GM23338 (cell line): Measurements from ENCODE around the gene NOTCH1. TPM values are rescaled to one million over a fixed set of nuclear protein-coding genes. Genes with fewer than 3 reads are reported as not detected.
A peak's percentile ranks its signal among the peaks of the same experiment; 100 is the strongest.

ENCODE experiments used
- ATAC-seq: fragments of 200-7000 bp; cut with Tn5 transposase; 3 replicates; pipeline ENCODE4 v1.9.1; 2020
- DNase-seq: peaks from one replicate; pipeline ENCODE4 v3.0.0-alpha.2; 2015; ENCODE audit warnings: low spot score
- H2AFZ ChIP-seq: fragments of 200-600 bp; sonication (generic); 2 replicates; pipeline ENCODE4 v1.8.0; 2016; ENCODE audit warnings: antibody characterized with exemption, mild to moderate bottlenecking, moderate library complexity
- H3F3A ChIP-seq: fragments of 200-600 bp; sonication (generic); replicated peaks from 2 replicates; pipeline ENCODE4 v1.8.0; 2017; ENCODE audit warnings: antibody characterized with exemption, mixed run types, low read depth
- H3K27ac ChIP-seq: fragments of 200-600 bp; sonication (generic); 2 replicates; pipeline ENCODE4 v1.6.1; 2016; ENCODE audit warnings: low read depth
- H3K27me3 ChIP-seq: fragments of 200-600 bp; sonication (generic); 2 replicates; pipeline ENCODE4 v1.8.0; 2016; ENCODE audit warnings: mild to moderate bottlenecking, mixed run types, moderate library complexity; ENCODE audit not compliant: insufficient read depth
- H3K36me3 ChIP-seq: fragments of 200-600 bp; sonication (generic); 2 replicates; pipeline ENCODE4 v1.8.0; 2016; ENCODE audit warnings: mild to moderate bottlenecking; ENCODE audit not compliant: insufficient read depth
- H3K4me1 ChIP-seq: fragments of 200-600 bp; sonication (generic); 2 replicates; pipeline ENCODE4 v1.8.0; 2016; ENCODE audit warnings: mild to moderate bottlenecking, moderate library complexity; ENCODE audit not compliant: insufficient read depth
- H3K4me2 ChIP-seq: fragments of 200-600 bp; sonication (generic); 2 replicates; pipeline ENCODE4 v1.7.1; 2017; ENCODE audit warnings: mixed run types
- H3K4me3 ChIP-seq: fragments of 200-600 bp; sonication (generic); 2 replicates; pipeline ENCODE4 v1.6.1; 2016; ENCODE audit warnings: mixed run types
- H3K79me2 ChIP-seq: fragments of 200-600 bp; sonication (generic); replicated peaks from 2 replicates; pipeline ENCODE4 v1.8.0; 2017; ENCODE audit warnings: mild to moderate bottlenecking; ENCODE audit not compliant: insufficient read depth
- H3K9me2 ChIP-seq: fragments of 200-600 bp; sonication (generic); 2 replicates; pipeline ENCODE4 v1.8.0; 2017; ENCODE audit not compliant: insufficient read depth
- H4K20me1 ChIP-seq: fragments of 200-600 bp; sonication (generic); replicated peaks from 2 replicates; pipeline ENCODE4 v1.8.0; 2017; ENCODE audit warnings: mild to moderate bottlenecking; ENCODE audit not compliant: insufficient read depth
- H3K27ac Mint-ChIP-seq: 2 replicates; pipeline ENCODE4 v1.8.0; 2020; ENCODE audit warnings: inconsistent platforms, mild to moderate bottlenecking, moderate library complexity, mixed read lengths
- H3K27me3 Mint-ChIP-seq: 3 replicates; pipeline ENCODE4 v1.8.0; 2022; ENCODE audit warnings: low read depth, mild to moderate bottlenecking, moderate library complexity, mixed read lengths, inconsistent platforms; ENCODE audit not compliant: insufficient read depth, poor library complexity
- H3K36me3 Mint-ChIP-seq: 3 replicates; pipeline ENCODE4 v1.8.0; 2021; ENCODE audit warnings: low read depth, mild to moderate bottlenecking, inconsistent platforms, moderate library complexity, mixed read lengths
- H3K4me1 Mint-ChIP-seq: 3 replicates; pipeline ENCODE4 v1.8.0; 2020; ENCODE audit warnings: mild to moderate bottlenecking, inconsistent platforms, mixed read lengths
- H3K4me3 Mint-ChIP-seq: 3 replicates; pipeline ENCODE4 v1.8.0; 2021; ENCODE audit warnings: moderate library complexity, mild to moderate bottlenecking, inconsistent platforms, mixed read lengths
- H3K9me3 Mint-ChIP-seq: 3 replicates; pipeline ENCODE4 v1.8.0; 2020; ENCODE audit warnings: moderate library complexity, mild to moderate bottlenecking, inconsistent platforms, mixed read lengths
- CREB1 ChIP-seq: fragments of 250-450 bp; sonication (Bioruptor Pico); IDR thresholded peaks from 2 replicates; pipeline ENCODE4 v1.5.0; 2020; ENCODE audit warnings: low read depth, mild to moderate bottlenecking, moderate library complexity
- CTCF ChIP-seq, 2 experiments: fragments of 200-600 bp in 1 of 2; sonication (generic) in 1 of 2; conservative IDR thresholded peaks; 2 replicates each; pipeline versions ENCODE4 v1.5.1 to v1.6.1; 2016 to 2017; ENCODE audit warnings: antibody characterized with exemption in 2 of 2, low read depth in 2 of 2, mild to moderate bottlenecking in 2 of 2, moderate library complexity in 1 of 2
- ETS1 ChIP-seq: IDR thresholded peaks from 2 replicates; pipeline ENCODE4 v1.6.1; 2016; ENCODE audit warnings: antibody characterized with exemption
- EZH2 ChIP-seq: fragments of 200-600 bp; sonication (generic); IDR thresholded peaks from one replicate; pipeline ENCODE4 v1.8.0; 2017; ENCODE audit warnings: antibody characterized with exemption, mild to moderate bottlenecking, low read depth; ENCODE audit not compliant: unreplicated experiment
- EZH2phosphoT487 ChIP-seq: fragments of 200-600 bp; sonication (generic); IDR thresholded peaks from one replicate; pipeline ENCODE4 v1.8.1; 2018; ENCODE audit warnings: antibody characterized with exemption; ENCODE audit not compliant: unreplicated experiment
- JUNB ChIP-seq: IDR thresholded peaks from one replicate; pipeline ENCODE4 v1.6.1; 2016; ENCODE audit warnings: antibody characterized with exemption; ENCODE audit not compliant: unreplicated experiment
- NANOG ChIP-seq: IDR thresholded peaks from 2 replicates; pipeline ENCODE4 v1.6.1; 2016; ENCODE audit warnings: antibody characterized with exemption, borderline replicate concordance
- POLR2AphosphoS5 ChIP-seq: IDR thresholded peaks from 2 replicates; pipeline ENCODE4 v1.6.1; 2016; ENCODE audit warnings: antibody characterized with exemption, low read depth
- REST ChIP-seq: IDR thresholded peaks from one replicate; pipeline ENCODE4 v1.6.1; 2018; ENCODE audit warnings: antibody characterized with exemption; ENCODE audit not compliant: unreplicated experiment
- STAT1 ChIP-seq: IDR thresholded peaks from one replicate; pipeline ENCODE4 v1.6.1; 2016; ENCODE audit warnings: antibody characterized with exemption; ENCODE audit not compliant: unreplicated experiment
- ZNF114 ChIP-seq: fragments of 250-450 bp; sonication (Bioruptor Pico); IDR thresholded peaks from 2 replicates; pipeline ENCODE4 v1.5.0; 2020; ENCODE audit warnings: mild to moderate bottlenecking, moderate library complexity
- ZNF331 ChIP-seq: fragments of 250-450 bp; sonication (Bioruptor Pico); IDR thresholded peaks from 2 replicates; pipeline ENCODE4 v1.5.0; 2020; ENCODE audit warnings: low read depth, mild to moderate bottlenecking, moderate library complexity
- polyA plus RNA-seq: library from polyadenylated mRNA; unstranded; fragments of >200 nt; fragmentation: Nextera tagmentation; extraction: Ambion mirVana; gene quantifications from 2 replicates; pipeline ENCODE4 v1.2.1, GENCODE V29; 2016
- total RNA-seq: library from RNA; depleted of rRNA; stranded (reverse); fragments of >200 nt; shearing (Covaris generic); gene quantifications from 2 replicates; pipeline ENCODE4 v1.2.3, GENCODE V29; 2014

Gene NOTCH1
- total and polyA plus RNA-seq, 2 experiments from 2014 or later: 9.9 to 97.2 TPM

GRCh38 chr9:136513191-136513590, 32.7 kb downstream of the NOTCH1 start:
- ATAC-seq (peak; percentile 12), DNase-seq (no peak)
- Mint-ChIP-seq H3K9me3 (no peaks in the 10 kb centered on the region), H3K4me1 (no peaks in the 10 kb centered on the region), H3K36me3 (peaks cover 33% of the 10 kb centered on the region), H3K4me3 (no peak overlapping the region), H3K27ac (no peak overlapping the region), H3K27me3 (peaks cover 5% of the 10 kb centered on the region)
- Histone ChIP-seq H3K4me3 (no peak overlapping the region), H3K27ac (no peak overlapping the region), H4K20me1 (no peaks in the 10 kb centered on the region; the same call in 1 of the 2 replicates), H3K27me3 (no peaks in the 10 kb centered on the region), H3K79me2 (no peaks in the 10 kb centered on the region), H3F3A (0 out of 2 replicates have a peak, but pooled peaks cover 2% of the 10 kb centered on the region), H3K4me2 (no peak overlapping the region), H2AFZ (no peak overlapping the region), H3K4me1 (no peaks in the 10 kb centered on the region), H3K36me3 (peaks cover 7% of the 10 kb centered on the region; the same call in 1 of the 2 replicates), H3K9me2 (no peaks in the 10 kb centered on the region)
- TF ChIP-seq ZNF114 (CRISPR knock-in tag): no peak
- no peak for TF ChIP-seq EZH2phosphoT487
- TF ChIP-seq NANOG: no peak
- no peak for TF ChIP-seq EZH2
- TF ChIP-seq POLR2AphosphoS5: no peak

- peaks cover 10% of the 10 kb centered on the region; the same call in 1 of the 2 replicates for H3K36me3 ChIP-seq
- 0 out of 2 replicates have a peak, but pooled peaks cover 2% of the 10 kb centered on the region for H3F3A ChIP-seq
- no peaks in the 10 kb centered on the region; the same call in 1 of the 2 replicates for H4K20me1 ChIP-seq
- no peaks in the 10 kb centered on the region for H3K79me2 ChIP-seq
- ATAC-seq (peak; percentile 75), DNase-seq (peak; percentile 39)
- peaks cover 5% of the 10 kb centered on the region for H3K27me3 Mint-ChIP-seq
- H3K4me3 ChIP-seq: no peak overlapping the region
- no peak overlapping the region for H3K27ac Mint-ChIP-seq
- no peak overlapping the region for H2AFZ ChIP-seq
- H3K27ac ChIP-seq: no peak overlapping the region
- H3K9me3 Mint-ChIP-seq: no peaks in the 10 kb centered on the region
- no peaks in the 10 kb centered on the region for H3K4me1 ChIP-seq
- H3K4me2 ChIP-seq: no peak overlapping the region
- no peaks in the 10 kb centered on the region for H3K27me3 ChIP-seq
- H3K4me1 Mint-ChIP-seq: no peaks in the 10 kb centered on the region
- peaks cover 37% of the 10 kb centered on the region for H3K36me3 Mint-ChIP-seq
- no peaks in the 10 kb centered on the region for H3K9me2 ChIP-seq
- no peak overlapping the region for H3K4me3 Mint-ChIP-seq
- TF ChIP-seq ZNF331 (no peak), EZH2phosphoT487 (no peak), CTCF (conservative IDR thresholded peaks at IDR 0.05; ENCODE audit: low read depth in 2 of 2) (no peak), STAT1 (no peak), REST (no peak), NANOG (no peak), ETS1 (no peak), POLR2AphosphoS5 (no peak), JUNB (no peak), EZH2 (no peak), CREB1 (no peak), ZNF114 (CRISPR knock-in tag) (no peak)
Measured at GRCh38 chr9:136512651-136513071, 33.2 kb downstream of the NOTCH1 start.
